ENCODE measurements around the gene PRR5L. TPM values are rescaled to one million over a fixed set of nuclear protein-coding genes. Genes with fewer than 3 reads are reported as not detected.

The PRR5L gene
- total and polyA plus RNA-seq, 12 donors, result 1.7 to 10.2 (median 7.3) TPM

GRCh38 chr11:36467916-36468315 is 171.8 kb downstream of the PRR5L start:
- 67 to 86% (median 77%) methylated on average over 1 of the region's 1 CpG for WGBS, 4 donors
- TF ChIP-seq POLR2A (IDR thresholded peaks at IDR 0.05), result no peak
- Histone ChIP-seq H3K4me3 (no peak overlapping the region), H3K36me3 (replicated peaks in 1 of 2) (no peaks in the 10 kb centered on the region), H3K4me1 (replicated peaks in 1 of 2) (no peaks in the 10 kb centered on the region), H3K27ac (no peak overlapping the region), H3K27me3 (no peaks in the 10 kb centered on the region), H3K9me3 (replicated peaks in 1 of 3) (no peaks in the 10 kb centered on the region)
- intact Hi-C loops (cut with DNase I), result no loop called here
- DNase-seq, result no peak

GRCh38 chr11:36469063-36469462 is 173.0 kb downstream of the PRR5L start:
- no peak for DNase-seq
- peak in 1 of 6 experiments; percentile 5 for TF ChIP-seq CTCF (IDR thresholded peaks at IDR 0.05)
- no peak for TF ChIP-seq POLR2A (IDR thresholded peaks at IDR 0.05)
- H3K9me3 ChIP-seq (replicated peaks in 1 of 3), result no peaks in the 10 kb centered on the region
- no peak overlapping the region for H3K4me3 ChIP-seq
- no peaks in the 10 kb centered on the region for H3K4me1 ChIP-seq (replicated peaks in 1 of 2)
- no peak overlapping the region for H3K27ac ChIP-seq
- intact Hi-C loops (cut with DNase I), result no loop called here
- WGBS, 4 donors, result 51 to 61% (median 56%) methylated on average over 2 of the region's 2 CpGs
- no peaks in the 10 kb centered on the region for H3K27me3 ChIP-seq
- no peaks in the 10 kb centered on the region for H3K36me3 ChIP-seq (replicated peaks in 1 of 2)

- no peaks in the 10 kb centered on the region for H3K4me1 ChIP-seq (replicated peaks in 1 of 2)
- intact Hi-C loops (cut with DNase I), result no loop called here
- no peaks in the 10 kb centered on the region for H3K36me3 ChIP-seq (replicated peaks in 1 of 2)
- 67 to 83% (median 76%) methylated on average over 5 of the region's 5 CpGs for WGBS, 4 donors
- no peaks in the 10 kb centered on the region for H3K27me3 ChIP-seq
- no peak overlapping the region for H3K27ac ChIP-seq
- TF ChIP-seq POLR2A (IDR thresholded peaks at IDR 0.05), result no peak
- no peak for TF ChIP-seq CTCF (IDR thresholded peaks at IDR 0.05)
- no peak for DNase-seq
- no peaks in the 10 kb centered on the region for H3K9me3 ChIP-seq (replicated peaks in 1 of 3)
- H3K4me3 ChIP-seq, result no peak overlapping the region
These were observed 174.1 kb downstream of the PRR5L start for GRCh38 chr11:36469881-36470802.

- Histone ChIP-seq H3K36me3 (replicated peaks in 1 of 2) (no peaks in the 10 kb centered on the region), H3K4me3 (no peak overlapping the region), H3K27ac (no peak overlapping the region), H3K9me3 (replicated peaks in 1 of 3) (no peaks in the 10 kb centered on the region), H3K4me1 (replicated peaks in 1 of 2) (peaks cover 0 to 2% of the 10 kb centered on the region in 2 donors), H3K27me3 (no peaks in the 10 kb centered on the region)
- TF ChIP-seq POLR2A (IDR thresholded peaks at IDR 0.05), result no peak
- no peak for TF ChIP-seq CTCF (IDR thresholded peaks at IDR 0.05)
- WGBS, 4 donors, result 69 to 90% (median 74%) methylated on average over 1 of the region's 1 CpG
- intact Hi-C loops (cut with DNase I), result no loop called here
- no peak for DNase-seq
These were observed 175.5 kb downstream of the PRR5L start for GRCh38 chr11:36471577-36471976.
